ENCODE data around the gene MTLN. TPM values are rescaled to one million over a fixed set of nuclear protein-coding genes. Genes with fewer than 3 reads are reported as not detected.

Gene MTLN
- total and polyA plus RNA-seq, 2 of the 13 experiments (the other 11 are each of a cell fraction or from before 2014, with no cell fraction given): 37.1 to 50.4 TPM

DNA sequence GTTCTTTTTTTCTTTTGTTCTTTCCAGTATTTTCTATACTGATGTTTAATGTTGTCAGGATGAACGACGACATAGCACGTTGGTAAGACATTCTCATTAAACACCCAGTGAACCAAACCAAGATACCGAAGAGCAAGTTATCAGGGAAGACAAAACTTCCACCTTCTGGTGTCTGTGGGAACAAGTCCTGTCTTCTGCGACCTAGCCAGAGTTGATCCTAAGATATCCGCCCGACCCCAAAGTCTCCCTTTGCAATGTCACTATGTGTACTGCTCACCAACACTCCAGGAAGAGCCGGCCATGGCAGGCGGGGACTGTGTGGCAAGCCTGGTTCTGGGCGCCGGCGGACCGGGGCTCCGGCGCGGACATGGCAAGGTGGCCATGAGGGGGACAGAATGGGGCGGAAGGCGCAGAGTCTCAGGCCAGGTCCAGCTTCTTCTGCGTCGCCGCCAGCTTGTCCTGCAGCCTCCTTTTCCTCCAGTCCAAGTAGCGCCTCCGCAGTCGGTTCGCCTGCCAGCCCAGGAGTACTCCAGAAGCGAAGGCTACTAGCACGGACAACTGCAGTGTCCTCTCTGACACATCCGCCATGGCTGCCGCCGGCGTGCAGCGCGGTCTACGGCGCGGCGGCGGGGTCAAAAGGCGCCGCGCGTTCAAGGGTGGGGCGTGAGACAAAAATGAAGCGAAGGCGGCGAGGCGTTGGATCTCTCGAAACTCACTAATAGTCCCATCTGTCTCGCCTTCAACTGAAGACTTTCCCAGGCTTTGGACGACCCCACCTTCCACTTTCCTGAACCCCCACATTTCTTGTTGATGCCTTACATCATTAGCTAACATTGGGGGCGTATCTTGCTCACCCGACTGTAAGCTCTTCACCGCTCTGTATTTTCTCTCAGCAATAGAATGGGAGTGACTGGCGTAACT lies at the start of gene MTLN (continued):
- TF ChIP-seq, protein P1, sequence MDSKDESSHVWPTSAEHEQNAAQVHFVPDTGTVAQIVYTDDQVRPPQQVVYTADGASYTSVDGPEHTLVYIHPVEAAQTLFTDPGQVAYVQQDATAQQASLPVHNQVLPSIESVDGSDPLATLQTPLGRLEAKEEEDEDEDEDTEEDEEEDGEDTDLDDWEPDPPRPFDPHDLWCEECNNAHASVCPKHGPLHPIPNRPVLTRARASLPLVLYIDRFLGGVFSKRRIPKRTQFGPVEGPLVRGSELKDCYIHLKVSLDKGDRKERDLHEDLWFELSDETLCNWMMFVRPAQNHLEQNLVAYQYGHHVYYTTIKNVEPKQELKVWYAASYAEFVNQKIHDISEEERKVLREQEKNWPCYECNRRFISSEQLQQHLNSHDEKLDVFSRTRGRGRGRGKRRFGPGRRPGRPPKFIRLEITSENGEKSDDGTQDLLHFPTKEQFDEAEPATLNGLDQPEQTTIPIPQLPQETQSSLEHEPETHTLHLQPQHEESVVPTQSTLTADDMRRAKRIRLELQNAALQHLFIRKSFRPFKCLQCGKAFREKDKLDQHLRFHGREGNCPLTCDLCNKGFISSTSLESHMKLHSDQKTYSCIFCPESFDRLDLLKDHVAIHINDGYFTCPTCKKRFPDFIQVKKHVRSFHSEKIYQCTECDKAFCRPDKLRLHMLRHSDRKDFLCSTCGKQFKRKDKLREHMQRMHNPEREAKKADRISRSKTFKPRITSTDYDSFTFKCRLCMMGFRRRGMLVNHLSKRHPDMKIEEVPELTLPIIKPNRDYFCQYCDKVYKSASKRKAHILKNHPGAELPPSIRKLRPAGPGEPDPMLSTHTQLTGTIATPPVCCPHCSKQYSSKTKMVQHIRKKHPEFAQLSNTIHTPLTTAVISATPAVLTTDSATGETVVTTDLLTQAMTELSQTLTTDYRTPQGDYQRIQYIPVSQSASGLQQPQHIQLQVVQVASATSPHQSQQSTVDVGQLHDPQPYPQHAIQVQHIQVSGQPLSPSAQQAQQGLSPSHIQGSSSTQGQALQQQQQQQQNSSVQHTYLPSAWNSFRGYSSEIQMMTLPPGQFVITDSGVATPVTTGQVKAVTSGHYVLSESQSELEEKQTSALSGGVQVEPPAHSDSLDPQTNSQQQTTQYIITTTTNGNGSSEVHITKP (CRISPR knock-in tag; IDR thresholded peaks at IDR 0.05; ENCODE audit: low read depth): 0 out of 2 replicates have a peak, but pooled peaks have one; percentile 20
- TF ChIP-seq, protein P2, sequence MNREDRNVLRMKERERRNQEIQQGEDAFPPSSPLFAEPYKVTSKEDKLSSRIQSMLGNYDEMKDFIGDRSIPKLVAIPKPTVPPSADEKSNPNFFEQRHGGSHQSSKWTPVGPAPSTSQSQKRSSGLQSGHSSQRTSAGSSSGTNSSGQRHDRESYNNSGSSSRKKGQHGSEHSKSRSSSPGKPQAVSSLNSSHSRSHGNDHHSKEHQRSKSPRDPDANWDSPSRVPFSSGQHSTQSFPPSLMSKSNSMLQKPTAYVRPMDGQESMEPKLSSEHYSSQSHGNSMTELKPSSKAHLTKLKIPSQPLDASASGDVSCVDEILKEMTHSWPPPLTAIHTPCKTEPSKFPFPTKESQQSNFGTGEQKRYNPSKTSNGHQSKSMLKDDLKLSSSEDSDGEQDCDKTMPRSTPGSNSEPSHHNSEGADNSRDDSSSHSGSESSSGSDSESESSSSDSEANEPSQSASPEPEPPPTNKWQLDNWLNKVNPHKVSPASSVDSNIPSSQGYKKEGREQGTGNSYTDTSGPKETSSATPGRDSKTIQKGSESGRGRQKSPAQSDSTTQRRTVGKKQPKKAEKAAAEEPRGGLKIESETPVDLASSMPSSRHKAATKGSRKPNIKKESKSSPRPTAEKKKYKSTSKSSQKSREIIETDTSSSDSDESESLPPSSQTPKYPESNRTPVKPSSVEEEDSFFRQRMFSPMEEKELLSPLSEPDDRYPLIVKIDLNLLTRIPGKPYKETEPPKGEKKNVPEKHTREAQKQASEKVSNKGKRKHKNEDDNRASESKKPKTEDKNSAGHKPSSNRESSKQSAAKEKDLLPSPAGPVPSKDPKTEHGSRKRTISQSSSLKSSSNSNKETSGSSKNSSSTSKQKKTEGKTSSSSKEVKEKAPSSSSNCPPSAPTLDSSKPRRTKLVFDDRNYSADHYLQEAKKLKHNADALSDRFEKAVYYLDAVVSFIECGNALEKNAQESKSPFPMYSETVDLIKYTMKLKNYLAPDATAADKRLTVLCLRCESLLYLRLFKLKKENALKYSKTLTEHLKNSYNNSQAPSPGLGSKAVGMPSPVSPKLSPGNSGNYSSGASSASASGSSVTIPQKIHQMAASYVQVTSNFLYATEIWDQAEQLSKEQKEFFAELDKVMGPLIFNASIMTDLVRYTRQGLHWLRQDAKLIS (CRISPR knock-in tag; IDR thresholded peaks at IDR 0.05): no peak
- TF ChIP-seq RFXAP (CRISPR knock-in tag; IDR thresholded peaks at IDR 0.05; ENCODE audit: borderline replicate concordance) (no peak; the same call in 1 of the 2 replicates), ZEB1 (IDR thresholded peaks at IDR 0.05; ENCODE audit: insufficient replicate concordance, low read depth) (no peak), NFIC (IDR thresholded peaks at IDR 0.05; ENCODE audit: low read length) (peak; percentile 45; the same call in 1 of the 2 replicates), KDM1A (CRISPR knock-in tag; IDR thresholded peaks at IDR 0.05) (no peak), KAT7 (CRISPR knock-in tag; IDR thresholded peaks at IDR 0.05; ENCODE audit: borderline replicate concordance) (peak; percentile 94), ZNF451 (CRISPR knock-in tag; IDR thresholded peaks at IDR 0.05) (no peak), THAP11 (CRISPR knock-in tag; IDR thresholded peaks at IDR 0.05) (peak; percentile 88), MLLT10 (CRISPR knock-in tag; IDR thresholded peaks at IDR 0.05) (no peak), PHF20 (CRISPR knock-in tag; IDR thresholded peaks at IDR 0.05) (peak; percentile 93), CBX1 (IDR thresholded peaks at IDR 0.05; ENCODE audit: low read depth) (peak; percentile 85)
- TF ChIP-seq, protein P3, sequence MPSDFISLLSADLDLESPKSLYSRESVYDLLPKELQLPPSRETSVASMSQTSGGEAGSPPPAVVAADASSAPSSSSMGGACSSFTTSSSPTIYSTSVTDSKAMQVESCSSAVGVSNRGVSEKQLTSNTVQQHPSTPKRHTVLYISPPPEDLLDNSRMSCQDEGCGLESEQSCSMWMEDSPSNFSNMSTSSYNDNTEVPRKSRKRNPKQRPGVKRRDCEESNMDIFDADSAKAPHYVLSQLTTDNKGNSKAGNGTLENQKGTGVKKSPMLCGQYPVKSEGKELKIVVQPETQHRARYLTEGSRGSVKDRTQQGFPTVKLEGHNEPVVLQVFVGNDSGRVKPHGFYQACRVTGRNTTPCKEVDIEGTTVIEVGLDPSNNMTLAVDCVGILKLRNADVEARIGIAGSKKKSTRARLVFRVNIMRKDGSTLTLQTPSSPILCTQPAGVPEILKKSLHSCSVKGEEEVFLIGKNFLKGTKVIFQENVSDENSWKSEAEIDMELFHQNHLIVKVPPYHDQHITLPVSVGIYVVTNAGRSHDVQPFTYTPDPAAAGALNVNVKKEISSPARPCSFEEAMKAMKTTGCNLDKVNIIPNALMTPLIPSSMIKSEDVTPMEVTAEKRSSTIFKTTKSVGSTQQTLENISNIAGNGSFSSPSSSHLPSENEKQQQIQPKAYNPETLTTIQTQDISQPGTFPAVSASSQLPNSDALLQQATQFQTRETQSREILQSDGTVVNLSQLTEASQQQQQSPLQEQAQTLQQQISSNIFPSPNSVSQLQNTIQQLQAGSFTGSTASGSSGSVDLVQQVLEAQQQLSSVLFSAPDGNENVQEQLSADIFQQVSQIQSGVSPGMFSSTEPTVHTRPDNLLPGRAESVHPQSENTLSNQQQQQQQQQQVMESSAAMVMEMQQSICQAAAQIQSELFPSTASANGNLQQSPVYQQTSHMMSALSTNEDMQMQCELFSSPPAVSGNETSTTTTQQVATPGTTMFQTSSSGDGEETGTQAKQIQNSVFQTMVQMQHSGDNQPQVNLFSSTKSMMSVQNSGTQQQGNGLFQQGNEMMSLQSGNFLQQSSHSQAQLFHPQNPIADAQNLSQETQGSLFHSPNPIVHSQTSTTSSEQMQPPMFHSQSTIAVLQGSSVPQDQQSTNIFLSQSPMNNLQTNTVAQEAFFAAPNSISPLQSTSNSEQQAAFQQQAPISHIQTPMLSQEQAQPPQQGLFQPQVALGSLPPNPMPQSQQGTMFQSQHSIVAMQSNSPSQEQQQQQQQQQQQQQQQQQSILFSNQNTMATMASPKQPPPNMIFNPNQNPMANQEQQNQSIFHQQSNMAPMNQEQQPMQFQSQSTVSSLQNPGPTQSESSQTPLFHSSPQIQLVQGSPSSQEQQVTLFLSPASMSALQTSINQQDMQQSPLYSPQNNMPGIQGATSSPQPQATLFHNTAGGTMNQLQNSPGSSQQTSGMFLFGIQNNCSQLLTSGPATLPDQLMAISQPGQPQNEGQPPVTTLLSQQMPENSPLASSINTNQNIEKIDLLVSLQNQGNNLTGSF (CRISPR knock-in tag; IDR thresholded peaks at IDR 0.05): 0 out of 2 replicates have a peak, but pooled peaks have one; percentile 57
- TF ChIP-seq, protein P4, sequence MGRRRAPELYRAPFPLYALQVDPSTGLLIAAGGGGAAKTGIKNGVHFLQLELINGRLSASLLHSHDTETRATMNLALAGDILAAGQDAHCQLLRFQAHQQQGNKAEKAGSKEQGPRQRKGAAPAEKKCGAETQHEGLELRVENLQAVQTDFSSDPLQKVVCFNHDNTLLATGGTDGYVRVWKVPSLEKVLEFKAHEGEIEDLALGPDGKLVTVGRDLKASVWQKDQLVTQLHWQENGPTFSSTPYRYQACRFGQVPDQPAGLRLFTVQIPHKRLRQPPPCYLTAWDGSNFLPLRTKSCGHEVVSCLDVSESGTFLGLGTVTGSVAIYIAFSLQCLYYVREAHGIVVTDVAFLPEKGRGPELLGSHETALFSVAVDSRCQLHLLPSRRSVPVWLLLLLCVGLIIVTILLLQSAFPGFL (CRISPR knock-in tag; IDR thresholded peaks at IDR 0.05): no peak

Data from HepG2 (cell line).